ENCODE measurements around the gene ZCCHC24. TPM values are rescaled to one million over a fixed set of nuclear protein-coding genes. Genes with fewer than 3 reads are reported as not detected.

Gene ZCCHC24
- polyA plus RNA-seq, 3 donors, result 3.9 to 5.0 (median 4.0) TPM

DNA sequence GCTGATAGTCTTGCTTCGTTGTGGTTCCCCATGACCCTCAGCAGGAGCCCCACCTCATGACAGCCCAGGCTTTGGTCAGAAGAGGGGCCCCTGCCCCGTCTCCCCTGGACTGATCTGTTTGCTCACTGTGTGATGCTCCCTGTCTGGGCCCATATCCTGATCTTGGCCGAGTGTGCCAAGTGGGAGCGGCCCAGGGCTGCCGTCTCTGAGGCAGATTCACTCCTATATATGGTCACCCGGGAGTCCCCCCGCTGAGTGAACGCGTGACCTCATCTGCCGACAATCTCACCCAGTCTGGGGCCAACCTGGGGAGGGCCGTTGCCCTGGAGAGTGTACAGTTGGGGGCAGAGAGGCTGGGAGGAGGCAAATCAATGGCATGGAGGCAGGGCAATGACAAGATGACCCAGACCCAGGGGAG lies 63.6 kb downstream of the ZCCHC24 start:
- no peak overlapping the region for H3K27ac Mint-ChIP-seq

DNA sequence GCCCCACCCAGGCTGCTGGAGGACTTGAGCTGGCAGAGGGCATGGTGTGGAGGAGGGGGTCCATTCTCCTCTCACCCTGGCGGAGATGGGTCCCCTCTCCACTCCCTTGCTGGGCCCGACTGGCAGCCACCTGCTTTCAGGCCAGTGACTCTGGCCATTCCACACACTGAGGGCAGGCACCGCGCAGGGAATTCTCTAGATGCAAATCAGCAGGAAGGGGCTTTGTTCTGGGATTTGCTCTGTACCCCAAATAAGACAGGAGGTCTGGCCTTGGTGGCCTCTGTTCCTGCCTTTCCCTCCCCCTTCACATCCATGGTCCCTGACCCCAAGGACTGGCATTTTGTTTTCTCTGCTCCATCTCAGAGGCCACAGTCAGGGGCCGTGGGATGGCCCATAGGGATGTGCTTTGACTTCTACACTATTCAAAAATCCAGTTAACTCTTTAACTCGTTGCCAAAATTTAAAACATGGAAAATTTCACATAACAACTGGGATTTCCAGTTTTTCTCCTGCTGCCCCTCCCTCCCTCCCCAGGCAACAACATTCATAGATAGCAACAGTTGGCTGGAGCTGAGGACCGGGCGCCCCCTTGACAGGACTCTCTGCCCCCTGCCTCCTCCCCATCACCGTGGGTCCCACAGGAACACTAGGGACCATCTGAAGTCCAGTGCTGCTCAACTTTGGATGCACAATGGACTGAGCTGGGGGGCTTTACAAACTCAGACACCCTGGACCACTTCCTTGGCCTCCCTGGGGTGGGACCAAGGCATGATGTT lies 64.3 kb downstream of the ZCCHC24 start:
- Histone ChIP-seq H3K4me3 (replicated peaks in 1 of 3; ENCODE audit: low read depth in 2 of 3, low read length in 3 of 3) (no peak overlapping the region), H3K4me2 (replicated peaks; ENCODE audit: extremely low read depth, low read length, poor library complexity, severe bottlenecking) (no peak overlapping the region), H3K4me1 (ENCODE audit: control insufficient read depth in 1 of 2, insufficient read depth in 2 of 2, low read length in 2 of 2) (no peaks in the 10 kb centered on the region), H3K9ac (ENCODE audit: insufficient read depth, low read length, poor library complexity, severe bottlenecking) (no peak overlapping the region), H3K27me3 (ENCODE audit: control insufficient read depth in 2 of 2, insufficient read depth in 2 of 2, low read length in 2 of 2) (no peaks in the 10 kb centered on the region), H3K9me3 (replicated peaks in 1 of 2; ENCODE audit: control insufficient read depth in 1 of 2, insufficient read depth in 1 of 2, low read length in 2 of 2) (no peaks in the 10 kb centered on the region), H3K27ac (ENCODE audit: low read depth in 1 of 2, low read length in 2 of 2) (no peak overlapping the region), H2AFZ (ENCODE audit: insufficient read depth, low read depth, low read length, poor library complexity, severe bottlenecking) (no peak overlapping the region), H4K20me1 (ENCODE audit: insufficient read depth, low read length) (no peaks in the 10 kb centered on the region), H3K79me2 (ENCODE audit: insufficient read depth, low read length) (no peaks in the 10 kb centered on the region), H3K36me3 (replicated peaks in 1 of 2; ENCODE audit: control insufficient read depth in 1 of 2, insufficient read depth in 2 of 2, low read length in 2 of 2) (peaks cover 5 to 10% of the 10 kb centered on the region in 2 donors)
- Mint-ChIP-seq H3K4me3 (no peak overlapping the region), H3K27me3 (ENCODE audit: low read depth in 3 of 3) (peaks cover 1 to 7% (median 2%) of the 10 kb centered on the region in 3 donors), H3K27ac (no peak overlapping the region), H3K36me3 (peaks cover 23 to 24% of the 10 kb centered on the region in 2 donors), H3K9me3 (no peaks in the 10 kb centered on the region), H3K4me1 (no peaks in the 10 kb centered on the region)
- TF ChIP-seq, protein P1, sequence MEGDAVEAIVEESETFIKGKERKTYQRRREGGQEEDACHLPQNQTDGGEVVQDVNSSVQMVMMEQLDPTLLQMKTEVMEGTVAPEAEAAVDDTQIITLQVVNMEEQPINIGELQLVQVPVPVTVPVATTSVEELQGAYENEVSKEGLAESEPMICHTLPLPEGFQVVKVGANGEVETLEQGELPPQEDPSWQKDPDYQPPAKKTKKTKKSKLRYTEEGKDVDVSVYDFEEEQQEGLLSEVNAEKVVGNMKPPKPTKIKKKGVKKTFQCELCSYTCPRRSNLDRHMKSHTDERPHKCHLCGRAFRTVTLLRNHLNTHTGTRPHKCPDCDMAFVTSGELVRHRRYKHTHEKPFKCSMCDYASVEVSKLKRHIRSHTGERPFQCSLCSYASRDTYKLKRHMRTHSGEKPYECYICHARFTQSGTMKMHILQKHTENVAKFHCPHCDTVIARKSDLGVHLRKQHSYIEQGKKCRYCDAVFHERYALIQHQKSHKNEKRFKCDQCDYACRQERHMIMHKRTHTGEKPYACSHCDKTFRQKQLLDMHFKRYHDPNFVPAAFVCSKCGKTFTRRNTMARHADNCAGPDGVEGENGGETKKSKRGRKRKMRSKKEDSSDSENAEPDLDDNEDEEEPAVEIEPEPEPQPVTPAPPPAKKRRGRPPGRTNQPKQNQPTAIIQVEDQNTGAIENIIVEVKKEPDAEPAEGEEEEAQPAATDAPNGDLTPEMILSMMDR (IDR thresholded peaks at IDR 0.05), result no peak
- DNase-seq, result no peak
- WGBS (ENCODE audit: insufficient coverage), result 94% methylated on average over 7 of the region's 9 CpGs
- intact Hi-C loops (cut with micrococcal nuclease), result no loop called here

More for the DNA sequence above, 63.6 kb downstream of the ZCCHC24 start:
- Mint-ChIP-seq H3K27me3 (ENCODE audit: low read depth in 3 of 3) (peaks cover 1 to 7% (median 2%) of the 10 kb centered on the region in 3 donors), H3K4me3 (no peak overlapping the region), H3K9me3 (no peaks in the 10 kb centered on the region), H3K36me3 (peaks cover 29% of the 10 kb centered on the region in 2 donors), H3K4me1 (no peaks in the 10 kb centered on the region)
- H2AFZ ChIP-seq (ENCODE audit: insufficient read depth, low read depth, low read length, poor library complexity, severe bottlenecking), result no peak overlapping the region
- H3K36me3 ChIP-seq (replicated peaks in 1 of 2; ENCODE audit: control insufficient read depth in 1 of 2, insufficient read depth in 2 of 2, low read length in 2 of 2), result peaks cover 5 to 14% of the 10 kb centered on the region in 2 donors
- TF ChIP-seq, protein P1 (IDR thresholded peaks at IDR 0.05), result no peak
- DNase-seq, result peak in 1 of 3 donors; percentile 2
- no peak overlapping the region for H3K4me3 ChIP-seq (replicated peaks in 1 of 3; ENCODE audit: low read depth in 2 of 3, low read length in 3 of 3)
- no peaks in the 10 kb centered on the region for H3K4me1 ChIP-seq (ENCODE audit: control insufficient read depth in 1 of 2, insufficient read depth in 2 of 2, low read length in 2 of 2)
- WGBS (ENCODE audit: insufficient coverage), result 98% methylated on average over 9 of the region's 11 CpGs
- no peak overlapping the region for H3K9ac ChIP-seq (ENCODE audit: insufficient read depth, low read length, poor library complexity, severe bottlenecking)
- no peaks in the 10 kb centered on the region for H3K79me2 ChIP-seq (ENCODE audit: insufficient read depth, low read length)
- no peak overlapping the region for H3K4me2 ChIP-seq (replicated peaks; ENCODE audit: extremely low read depth, low read length, poor library complexity, severe bottlenecking)
- intact Hi-C loops (cut with micrococcal nuclease), result no loop called here
- no peaks in the 10 kb centered on the region for H3K27me3 ChIP-seq (ENCODE audit: control insufficient read depth in 2 of 2, insufficient read depth in 2 of 2, low read length in 2 of 2)
- H4K20me1 ChIP-seq (ENCODE audit: insufficient read depth, low read length), result no peaks in the 10 kb centered on the region
- no peak overlapping the region for H3K27ac ChIP-seq (ENCODE audit: low read depth in 1 of 2, low read length in 2 of 2)
- H3K9me3 ChIP-seq (replicated peaks in 1 of 2; ENCODE audit: control insufficient read depth in 1 of 2, insufficient read depth in 1 of 2, low read length in 2 of 2), result no peaks in the 10 kb centered on the region

Measured in CD14-positive monocyte (primary cell).